Uterus (tissue), 2 donors: ENCODE results near the gene SCAMP4.

Source experiments
- CTCF ChIP-seq, 4 experiments: fragments of 200-600 bp in 2 of 4; fragments of 450-650 bp in 2 of 4; sonication (generic) in 2 of 4; IDR thresholded peaks; one replicate each; pipeline ENCODE4 v1.5.1; 2016 to 2019; ENCODE audit warnings: antibody characterized with exemption in 4 of 4, mild to moderate bottlenecking in 2 of 4, moderate library complexity in 1 of 4
- POLR2A ChIP-seq, 2 donors: fragments of 450-650 bp; IDR thresholded peaks; one replicate each; pipeline ENCODE4 v1.6.1; 2016; ENCODE audit warnings: antibody characterized with exemption in 2 of 2, mild to moderate bottlenecking in 1 of 2, moderate library complexity in 1 of 2

DNA sequence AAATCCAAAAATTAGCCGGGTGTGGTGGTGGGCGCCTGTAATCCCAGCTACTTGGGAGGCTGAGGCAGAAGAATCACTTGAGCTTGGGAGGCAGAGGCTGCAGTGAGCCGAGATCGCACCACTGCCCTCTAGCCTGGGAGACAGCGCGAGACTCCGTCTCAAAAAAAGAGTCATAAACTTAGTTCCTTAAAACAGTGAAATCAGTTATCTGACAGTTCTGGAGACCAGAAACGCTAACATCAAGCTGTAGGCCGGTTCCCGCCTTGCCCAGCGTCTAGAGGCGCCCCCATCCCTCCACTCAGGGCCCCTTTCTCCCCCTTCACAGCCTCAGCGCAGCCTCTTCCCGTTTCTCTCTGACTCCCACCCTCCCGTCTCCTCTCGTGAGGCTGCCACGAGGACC lies 11.9 kb downstream of the SCAMP4 start:
- TF ChIP-seq CTCF (IDR thresholded peaks at IDR 0.05) (no peak), POLR2A (IDR thresholded peaks at IDR 0.05) (no peak)
